HepG2 (cell line): ENCODE measurements around the gene LZTS2. TPM values are rescaled to one million over a fixed set of nuclear protein-coding genes. Genes with fewer than 3 reads are reported as not detected.

Experiments used
- DNMT3B ChIP-seq: conservative IDR thresholded peaks from 2 replicates; pipeline ENCODE4 v1.6.1; 2016; ENCODE audit warnings: missing biosample characterization, control low read depth
- FOXC1 ChIP-seq: sonication (generic); formaldehyde crosslinking; IDR thresholded peaks from 2 replicates; pipeline ENCODE4 v1.8.0; 2022; ENCODE audit warnings: mild to moderate bottlenecking, missing genetic modification reagents, borderline replicate concordance
- GZF1 ChIP-seq: sonication (generic); formaldehyde crosslinking; IDR thresholded peaks from 2 replicates; pipeline ENCODE4 v1.5.1; 2020; ENCODE audit warnings: mild to moderate bottlenecking, missing genetic modification reagents
- HNF4G ChIP-seq, 2 experiments: sonication (generic) in 1 of 2; formaldehyde crosslinking in 1 of 2; IDR thresholded peaks; 2 replicates each; pipeline versions ENCODE4 v1.4.0 to v1.6.1; 2011 to 2020; ENCODE audit warnings: borderline replicate concordance in 2 of 2, low read depth in 2 of 2, mild to moderate bottlenecking in 2 of 2, low read length in 1 of 2, missing genetic modification reagents in 1 of 2, moderate library complexity in 1 of 2
- JUN ChIP-seq: sonication (generic); formaldehyde crosslinking; IDR thresholded peaks from 2 replicates; pipeline ENCODE4 v1.4.0; 2020; ENCODE audit warnings: mild to moderate bottlenecking, missing genetic modification reagents
- KLF13 ChIP-seq: sonication (generic); formaldehyde crosslinking; IDR thresholded peaks from 2 replicates; pipeline ENCODE4 v1.4.0; 2020; ENCODE audit warnings: mild to moderate bottlenecking, missing genetic modification reagents
- MNT ChIP-seq: fragments of 450-650 bp; IDR thresholded peaks from 2 replicates; pipeline ENCODE4 v1.6.1; 2016
- SNAPC4 ChIP-seq: sonication (generic); formaldehyde crosslinking; IDR thresholded peaks from 2 replicates; pipeline ENCODE4 v1.4.0; 2020; ENCODE audit warnings: mild to moderate bottlenecking, missing genetic modification reagents
- STAG1 ChIP-seq: sonication (generic); formaldehyde crosslinking; IDR thresholded peaks from 2 replicates; pipeline ENCODE4 v1.4.0; 2020; ENCODE audit warnings: missing genetic modification reagents
- ZFP90 ChIP-seq: sonication (generic); formaldehyde crosslinking; IDR thresholded peaks from 2 replicates; pipeline ENCODE4 v1.8.0; 2022; ENCODE audit warnings: missing genetic modification reagents, mild to moderate bottlenecking, inconsistent platforms, borderline replicate concordance
- ZNF670 ChIP-seq: sonication (generic); formaldehyde crosslinking; IDR thresholded peaks from 2 replicates; pipeline ENCODE4 v1.8.0; 2022; ENCODE audit warnings: mild to moderate bottlenecking, missing genetic modification reagents, borderline replicate concordance
- ZNF747 ChIP-seq: sonication (generic); formaldehyde crosslinking; IDR thresholded peaks from 2 replicates; pipeline ENCODE4 v1.8.1; 2023; ENCODE audit warnings: missing genetic modification reagents, mild to moderate bottlenecking, borderline replicate concordance
- ZNF766 ChIP-seq: sonication (generic); formaldehyde crosslinking; IDR thresholded peaks from 2 replicates; pipeline ENCODE4 v1.5.0; 2020; ENCODE audit warnings: missing genetic modification reagents, borderline replicate concordance
- polyA plus RNA-seq, 8 experiments: library from polyadenylated mRNA; depleted of rRNA in 3 of 8; stranded (reverse) in 7 of 8; unstranded in 1 of 8; fragments of >200 nt; fragmentation: Illumina TruSeq in 4 of 8; extraction: Trizol in 4 of 8; gene quantifications; 2 replicates each; pipeline versions ENCODE4 v1.2.1 to v1.2.3, GENCODE V29; 2011 to 2016; ENCODE audit warnings: low read depth in 4 of 8, missing spikeins in 1 of 8, mixed read lengths in 1 of 8; ENCODE audit not compliant: insufficient read depth in 1 of 8
- total RNA-seq, 5 experiments: library from RNA; depleted of rRNA; stranded (reverse); fragments of >200 nt; fragmentation: Illumina TruSeq; extraction: Trizol; gene quantifications; 2 replicates each; pipeline ENCODE4 v1.2.3, GENCODE V29; 2016; ENCODE audit warnings: low read depth in 1 of 5
- TF ChIP-seq, protein P1 (sequence below): sonication (generic); formaldehyde crosslinking; IDR thresholded peaks from 2 replicates; pipeline ENCODE4 v1.9.0; 2022; ENCODE audit warnings: missing genetic modification reagents, mild to moderate bottlenecking, borderline replicate concordance

LZTS2 gene
- total and polyA plus RNA-seq, 2 of the 13 experiments (the other 11 are each of a cell fraction or from before 2014, with no cell fraction given): 43.6 to 65.6 TPM

- TF ChIP-seq SNAPC4 (CRISPR knock-in tag): peak; percentile 63; the same call in 1 of the 2 replicates
- peak; percentile 74; the same call in 1 of the 2 replicates for TF ChIP-seq ZNF766 (CRISPR knock-in tag)
- no peak for TF ChIP-seq ZFP90 (CRISPR knock-in tag)
- TF ChIP-seq DNMT3B: 0 out of 2 replicates have a peak, but pooled peaks have one; percentile 39
- no peak for TF ChIP-seq HNF4G (IDR thresholded peaks at IDR 0.05; ENCODE audit: borderline replicate concordance, low read depth, low read length)
- TF ChIP-seq HNF4G (CRISPR knock-in tag; IDR thresholded peaks at IDR 0.05; ENCODE audit: borderline replicate concordance, low read depth): no peak; the same call in 1 of the 2 replicates
- peak; percentile 87 for TF ChIP-seq FOXC1 (CRISPR knock-in tag)
- TF ChIP-seq JUN (CRISPR knock-in tag): peak; percentile 45; the same call in 1 of the 2 replicates
- TF ChIP-seq, protein P1, sequence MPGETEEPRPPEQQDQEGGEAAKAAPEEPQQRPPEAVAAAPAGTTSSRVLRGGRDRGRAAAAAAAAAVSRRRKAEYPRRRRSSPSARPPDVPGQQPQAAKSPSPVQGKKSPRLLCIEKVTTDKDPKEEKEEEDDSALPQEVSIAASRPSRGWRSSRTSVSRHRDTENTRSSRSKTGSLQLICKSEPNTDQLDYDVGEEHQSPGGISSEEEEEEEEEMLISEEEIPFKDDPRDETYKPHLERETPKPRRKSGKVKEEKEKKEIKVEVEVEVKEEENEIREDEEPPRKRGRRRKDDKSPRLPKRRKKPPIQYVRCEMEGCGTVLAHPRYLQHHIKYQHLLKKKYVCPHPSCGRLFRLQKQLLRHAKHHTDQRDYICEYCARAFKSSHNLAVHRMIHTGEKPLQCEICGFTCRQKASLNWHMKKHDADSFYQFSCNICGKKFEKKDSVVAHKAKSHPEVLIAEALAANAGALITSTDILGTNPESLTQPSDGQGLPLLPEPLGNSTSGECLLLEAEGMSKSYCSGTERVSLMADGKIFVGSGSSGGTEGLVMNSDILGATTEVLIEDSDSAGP (CRISPR knock-in tag): peak; percentile 94
- peak; percentile 90 for TF ChIP-seq MNT
- TF ChIP-seq ZNF747: peak; percentile 54; the same call in 1 of the 2 replicates
- 0 out of 2 replicates have a peak, but pooled peaks have one; percentile 47 for TF ChIP-seq GZF1 (CRISPR knock-in tag)
- 0 out of 2 replicates have a peak, but pooled peaks have one; percentile 3 for TF ChIP-seq STAG1 (CRISPR knock-in tag)
- no peak for TF ChIP-seq ZNF670
- 0 out of 2 replicates have a peak, but pooled peaks have one; percentile 53 for TF ChIP-seq KLF13 (CRISPR knock-in tag)
Observed at GRCh38 chr10:100986952-100987684, 12.5 kb upstream of the LZTS2 start, which contains the start of the genes MRPL43 and TWNK (continued).
